Vagina (tissue), 2 donors: ENCODE results near the gene SH3BP5.

Experiments
- CTCF ChIP-seq, 3 experiments: fragments of 450-650 bp in 2 of 3; fragments of 200-600 bp in 1 of 3; sonication (generic) in 1 of 3; IDR thresholded peaks; one replicate each; pipeline ENCODE4 v1.5.1; 2017 to 2019; ENCODE audit warnings: antibody characterized with exemption in 3 of 3, mild to moderate bottlenecking in 2 of 3, moderate library complexity in 2 of 3
- POLR2A ChIP-seq, 2 donors: fragments of 450-650 bp; IDR thresholded peaks; one replicate each; pipeline ENCODE4 v1.6.1; 2017; ENCODE audit warnings: antibody characterized with exemption in 2 of 2, mild to moderate bottlenecking in 2 of 2, moderate library complexity in 2 of 2
- POLR2AphosphoS5 ChIP-seq, 2 donors: sonication (generic); formaldehyde crosslinking; IDR thresholded peaks; one replicate each; pipeline ENCODE4 v1.9.0; 2017; ENCODE audit warnings: antibody characterized with exemption in 2 of 2, mild to moderate bottlenecking in 2 of 2, low read depth in 1 of 2; ENCODE audit not compliant: insufficient read depth in 1 of 2

GRCh38 chr3:15345608-15346137, 13.3 kb upstream of the SH3BP5 start:
- TF ChIP-seq CTCF (IDR thresholded peaks at IDR 0.05), result no peak
- TF ChIP-seq POLR2A (IDR thresholded peaks at IDR 0.05), result no peak
- TF ChIP-seq POLR2AphosphoS5 (IDR thresholded peaks at IDR 0.05; ENCODE audit: insufficient read depth in 1 of 2, low read depth in 1 of 2), result no peak
